ENCODE results near the gene TMEM273. TPM values are rescaled to one million over a fixed set of nuclear protein-coding genes. Genes with fewer than 3 reads are reported as not detected.

Gene TMEM273
- polyA plus RNA-seq, 2 donors, result 3.8 to 4.7 TPM

- Histone ChIP-seq H3K27me3 (ENCODE audit: control insufficient read depth in 1 of 2, insufficient read depth in 2 of 2, low read length in 2 of 2) (no peaks in the 10 kb centered on the region), H3K9me3 (ENCODE audit: control insufficient read depth in 2 of 2, insufficient read depth in 1 of 2, low read depth in 1 of 2, low read length in 1 of 2) (peaks cover 0 to 2% of the 10 kb centered on the region in 2 donors), H3K27ac (ENCODE audit: low read depth in 2 of 2, low read length in 1 of 2) (no peak overlapping the region), H3K36me3 (ENCODE audit: control insufficient read depth in 2 of 2, insufficient read depth in 2 of 2, low read length in 1 of 2) (no peaks in the 10 kb centered on the region), H3K4me1 (ENCODE audit: control insufficient read depth in 2 of 2, insufficient read depth in 2 of 2, low read length in 1 of 2) (no peaks in the 10 kb centered on the region), H3K4me3 (ENCODE audit: low read depth in 1 of 2, low read length in 2 of 2) (no peak overlapping the region)
Observed at GRCh38 chr10:49223205-49223604, 35.0 kb upstream of the TMEM273 start.

- WGBS, 2 donors, result 90 to 93% methylated on average over 3 of the region's 3 CpGs
- Histone ChIP-seq H3K27me3 (ENCODE audit: control insufficient read depth in 1 of 2, insufficient read depth in 2 of 2, low read length in 2 of 2) (no peaks in the 10 kb centered on the region), H3K9me3 (ENCODE audit: control insufficient read depth in 2 of 2, insufficient read depth in 1 of 2, low read depth in 1 of 2, low read length in 1 of 2) (peaks cover 0 to 2% of the 10 kb centered on the region in 2 donors), H3K4me3 (ENCODE audit: low read depth in 1 of 2, low read length in 2 of 2) (no peak overlapping the region), H3K36me3 (ENCODE audit: control insufficient read depth in 2 of 2, insufficient read depth in 2 of 2, low read length in 1 of 2) (no peaks in the 10 kb centered on the region), H3K27ac (ENCODE audit: low read depth in 2 of 2, low read length in 1 of 2) (no peak overlapping the region), H3K4me1 (ENCODE audit: control insufficient read depth in 2 of 2, insufficient read depth in 2 of 2, low read length in 1 of 2) (no peaks in the 10 kb centered on the region)
Observed at GRCh38 chr10:49222170-49222569, 34.0 kb upstream of the TMEM273 start.

GRCh38 chr10:49220679-49221078 lies 32.5 kb upstream of the TMEM273 start:
- Histone ChIP-seq H3K27me3 (ENCODE audit: control insufficient read depth in 1 of 2, insufficient read depth in 2 of 2, low read length in 2 of 2) (no peaks in the 10 kb centered on the region), H3K4me1 (ENCODE audit: control insufficient read depth in 2 of 2, insufficient read depth in 2 of 2, low read length in 1 of 2) (no peaks in the 10 kb centered on the region), H3K9me3 (ENCODE audit: control insufficient read depth in 2 of 2, insufficient read depth in 1 of 2, low read depth in 1 of 2, low read length in 1 of 2) (peaks cover 0 to 2% of the 10 kb centered on the region in 2 donors), H3K4me3 (ENCODE audit: low read depth in 1 of 2, low read length in 2 of 2) (no peak overlapping the region), H3K27ac (ENCODE audit: low read depth in 2 of 2, low read length in 1 of 2) (no peak overlapping the region), H3K36me3 (ENCODE audit: control insufficient read depth in 2 of 2, insufficient read depth in 2 of 2, low read length in 1 of 2) (no peaks in the 10 kb centered on the region)
- WGBS, 2 donors, result 81 to 82% methylated on average over 2 of the region's 2 CpGs

GRCh38 chr10:49220031-49220430 lies 31.8 kb upstream of the TMEM273 start:
- Histone ChIP-seq H3K4me3 (ENCODE audit: low read depth in 1 of 2, low read length in 2 of 2) (no peak overlapping the region), H3K9me3 (ENCODE audit: control insufficient read depth in 2 of 2, insufficient read depth in 1 of 2, low read depth in 1 of 2, low read length in 1 of 2) (peaks cover 0 to 2% of the 10 kb centered on the region in 2 donors), H3K36me3 (ENCODE audit: control insufficient read depth in 2 of 2, insufficient read depth in 2 of 2, low read length in 1 of 2) (no peaks in the 10 kb centered on the region), H3K27me3 (ENCODE audit: control insufficient read depth in 1 of 2, insufficient read depth in 2 of 2, low read length in 2 of 2) (no peaks in the 10 kb centered on the region), H3K4me1 (ENCODE audit: control insufficient read depth in 2 of 2, insufficient read depth in 2 of 2, low read length in 1 of 2) (no peaks in the 10 kb centered on the region), H3K27ac (ENCODE audit: low read depth in 2 of 2, low read length in 1 of 2) (no peak overlapping the region)
- 91 to 96% methylated on average over 1 of the region's 1 CpG for WGBS, 2 donors

GRCh38 chr10:49219248-49219647 lies 31.1 kb upstream of the TMEM273 start:
- Histone ChIP-seq H3K4me1 (ENCODE audit: control insufficient read depth in 2 of 2, insufficient read depth in 2 of 2, low read length in 1 of 2) (no peaks in the 10 kb centered on the region), H3K4me3 (ENCODE audit: low read depth in 1 of 2, low read length in 2 of 2) (no peak overlapping the region), H3K27me3 (ENCODE audit: control insufficient read depth in 1 of 2, insufficient read depth in 2 of 2, low read length in 2 of 2) (no peaks in the 10 kb centered on the region), H3K9me3 (ENCODE audit: control insufficient read depth in 2 of 2, insufficient read depth in 1 of 2, low read depth in 1 of 2, low read length in 1 of 2) (peaks cover 0 to 2% of the 10 kb centered on the region in 2 donors), H3K36me3 (ENCODE audit: control insufficient read depth in 2 of 2, insufficient read depth in 2 of 2, low read length in 1 of 2) (no peaks in the 10 kb centered on the region), H3K27ac (ENCODE audit: low read depth in 2 of 2, low read length in 1 of 2) (no peak overlapping the region)
- WGBS, 2 donors, result 55 to 59% methylated on average over 2 of the region's 2 CpGs

- H3K9me3 ChIP-seq (ENCODE audit: control insufficient read depth in 2 of 2, insufficient read depth in 1 of 2, low read depth in 1 of 2, low read length in 1 of 2), result peaks cover 0 to 2% of the 10 kb centered on the region in 2 donors
- no peaks in the 10 kb centered on the region for H3K36me3 ChIP-seq (ENCODE audit: control insufficient read depth in 2 of 2, insufficient read depth in 2 of 2, low read length in 1 of 2)
- no peak overlapping the region for H3K27ac ChIP-seq (ENCODE audit: low read depth in 2 of 2, low read length in 1 of 2)
- 60 to 62% methylated on average over 2 of the region's 2 CpGs for WGBS, 2 donors
- H3K4me1 ChIP-seq (ENCODE audit: control insufficient read depth in 2 of 2, insufficient read depth in 2 of 2, low read length in 1 of 2), result no peaks in the 10 kb centered on the region
- H3K27me3 ChIP-seq (ENCODE audit: control insufficient read depth in 1 of 2, insufficient read depth in 2 of 2, low read length in 2 of 2), result no peaks in the 10 kb centered on the region
- no peak overlapping the region for H3K4me3 ChIP-seq (ENCODE audit: low read depth in 1 of 2, low read length in 2 of 2)
Observed at GRCh38 chr10:49218480-49218879, 30.3 kb upstream of the TMEM273 start.

GRCh38 chr10:49217645-49218044 lies 29.5 kb upstream of the TMEM273 start:
- H3K36me3 ChIP-seq (ENCODE audit: control insufficient read depth in 2 of 2, insufficient read depth in 2 of 2, low read length in 1 of 2), result no peaks in the 10 kb centered on the region
- H3K27me3 ChIP-seq (ENCODE audit: control insufficient read depth in 1 of 2, insufficient read depth in 2 of 2, low read length in 2 of 2), result no peaks in the 10 kb centered on the region
- H3K9me3 ChIP-seq (ENCODE audit: control insufficient read depth in 2 of 2, insufficient read depth in 1 of 2, low read depth in 1 of 2, low read length in 1 of 2), result peaks cover 0 to 2% of the 10 kb centered on the region in 2 donors
- 45 to 53% methylated on average over 2 of the region's 2 CpGs for WGBS, 2 donors
- H3K27ac ChIP-seq (ENCODE audit: low read depth in 2 of 2, low read length in 1 of 2), result no peak overlapping the region
- H3K4me3 ChIP-seq (ENCODE audit: low read depth in 1 of 2, low read length in 2 of 2), result no peak overlapping the region
- no peaks in the 10 kb centered on the region for H3K4me1 ChIP-seq (ENCODE audit: control insufficient read depth in 2 of 2, insufficient read depth in 2 of 2, low read length in 1 of 2)

- Histone ChIP-seq H3K4me1 (ENCODE audit: control insufficient read depth in 2 of 2, insufficient read depth in 2 of 2, low read length in 1 of 2) (no peaks in the 10 kb centered on the region), H3K36me3 (ENCODE audit: control insufficient read depth in 2 of 2, insufficient read depth in 2 of 2, low read length in 1 of 2) (no peaks in the 10 kb centered on the region), H3K27me3 (ENCODE audit: control insufficient read depth in 1 of 2, insufficient read depth in 2 of 2, low read length in 2 of 2) (no peaks in the 10 kb centered on the region), H3K4me3 (ENCODE audit: low read depth in 1 of 2, low read length in 2 of 2) (no peak overlapping the region), H3K9me3 (ENCODE audit: control insufficient read depth in 2 of 2, insufficient read depth in 1 of 2, low read depth in 1 of 2, low read length in 1 of 2) (peaks cover 0 to 3% of the 10 kb centered on the region in 2 donors), H3K27ac (ENCODE audit: low read depth in 2 of 2, low read length in 1 of 2) (no peak overlapping the region)
- WGBS, 2 donors, result 66 to 68% methylated on average over 3 of the region's 3 CpGs
Observed at GRCh38 chr10:49213211-49213610, 25.0 kb upstream of the TMEM273 start.

- no peaks in the 10 kb centered on the region for H3K36me3 ChIP-seq (ENCODE audit: control insufficient read depth in 2 of 2, insufficient read depth in 2 of 2, low read length in 1 of 2)
- no peaks in the 10 kb centered on the region for H3K27me3 ChIP-seq (ENCODE audit: control insufficient read depth in 1 of 2, insufficient read depth in 2 of 2, low read length in 2 of 2)
- H3K9me3 ChIP-seq (ENCODE audit: control insufficient read depth in 2 of 2, insufficient read depth in 1 of 2, low read depth in 1 of 2, low read length in 1 of 2), result peaks cover 0 to 3% of the 10 kb centered on the region in 2 donors
- H3K4me1 ChIP-seq (ENCODE audit: control insufficient read depth in 2 of 2, insufficient read depth in 2 of 2, low read length in 1 of 2), result no peaks in the 10 kb centered on the region
- WGBS, 2 donors, result 52 to 56% methylated on average over 1 of the region's 1 CpG
- no peak overlapping the region for H3K4me3 ChIP-seq (ENCODE audit: low read depth in 1 of 2, low read length in 2 of 2)
- H3K27ac ChIP-seq (ENCODE audit: low read depth in 2 of 2, low read length in 1 of 2), result no peak overlapping the region
Observed at GRCh38 chr10:49212783-49213182, 24.6 kb upstream of the TMEM273 start.

GRCh38 chr10:49212076-49212475 lies 23.9 kb upstream of the TMEM273 start:
- Histone ChIP-seq H3K36me3 (ENCODE audit: control insufficient read depth in 2 of 2, insufficient read depth in 2 of 2, low read length in 1 of 2) (no peaks in the 10 kb centered on the region), H3K27ac (ENCODE audit: low read depth in 2 of 2, low read length in 1 of 2) (no peak overlapping the region), H3K9me3 (ENCODE audit: control insufficient read depth in 2 of 2, insufficient read depth in 1 of 2, low read depth in 1 of 2, low read length in 1 of 2) (peaks cover 0 to 3% of the 10 kb centered on the region in 2 donors), H3K4me1 (ENCODE audit: control insufficient read depth in 2 of 2, insufficient read depth in 2 of 2, low read length in 1 of 2) (no peaks in the 10 kb centered on the region), H3K27me3 (ENCODE audit: control insufficient read depth in 1 of 2, insufficient read depth in 2 of 2, low read length in 2 of 2) (no peaks in the 10 kb centered on the region), H3K4me3 (ENCODE audit: low read depth in 1 of 2, low read length in 2 of 2) (no peak overlapping the region)
- 79 to 86% methylated on average over 1 of the region's 1 CpG for WGBS, 2 donors
